KMS-11 (cell line): ENCODE data around the gene CYB5B.

Source experiments
- H2AFZ ChIP-seq: fragments of 200-600 bp; sonication (generic); 2 replicates; pipeline ENCODE4 v1.6.1; 2016; ENCODE audit warnings: antibody characterized with exemption, mixed run types, low read depth
- H3K27ac ChIP-seq: fragments of 200-600 bp; sonication (generic); 2 replicates; pipeline ENCODE4 v1.6.1; 2016; ENCODE audit warnings: mild to moderate bottlenecking, mixed run types
- H3K27me3 ChIP-seq: fragments of 200-600 bp; sonication (generic); 2 replicates; pipeline ENCODE4 v1.6.1; 2017; ENCODE audit warnings: mild to moderate bottlenecking, low read depth, mixed run types, moderate library complexity; ENCODE audit not compliant: insufficient read depth
- H3K36me3 ChIP-seq: fragments of 200-600 bp; sonication (generic); 2 replicates; pipeline ENCODE4 v1.6.1; 2017; ENCODE audit warnings: mild to moderate bottlenecking, mixed run types; ENCODE audit not compliant: insufficient read depth
- H3K4me1 ChIP-seq: fragments of 200-600 bp; sonication (generic); 2 replicates; pipeline ENCODE4 v1.6.1; 2016; ENCODE audit warnings: mild to moderate bottlenecking, low read depth, mixed run types; ENCODE audit not compliant: poor library complexity, severe bottlenecking
- H3K4me2 ChIP-seq: fragments of 200-600 bp; sonication (generic); 2 replicates; pipeline ENCODE4 v1.7.0; 2016; ENCODE audit warnings: mild to moderate bottlenecking, mixed run types
- H3K4me3 ChIP-seq: fragments of 200-600 bp; sonication (generic); IDR thresholded peaks from 2 replicates; pipeline ENCODE4 v1.6.1; 2017; ENCODE audit warnings: low read depth, low read length, mixed read lengths; ENCODE audit not compliant: insufficient read depth
- H3K79me2 ChIP-seq: fragments of 200-600 bp; sonication (generic); 2 replicates; pipeline ENCODE4 v1.6.1; 2016; ENCODE audit warnings: low read depth, mixed run types; ENCODE audit not compliant: insufficient read depth
- H3K9ac ChIP-seq: fragments of 200-600 bp; sonication (generic); 2 replicates; pipeline ENCODE4 v1.6.1; 2016; ENCODE audit warnings: mild to moderate bottlenecking, mixed run types
- H4K20me1 ChIP-seq: fragments of 200-600 bp; sonication (generic); 2 replicates; pipeline ENCODE4 v1.6.1; 2016; ENCODE audit warnings: mild to moderate bottlenecking, mixed run types; ENCODE audit not compliant: insufficient read depth
- CTCF ChIP-seq: fragments of 200-600 bp; sonication (generic); conservative IDR thresholded peaks from 2 replicates; pipeline ENCODE4 v1.6.1; 2017; ENCODE audit warnings: low read depth, mild to moderate bottlenecking, antibody characterized with exemption, low read length, moderate library complexity, mixed read lengths

The CYB5B gene

DNA sequence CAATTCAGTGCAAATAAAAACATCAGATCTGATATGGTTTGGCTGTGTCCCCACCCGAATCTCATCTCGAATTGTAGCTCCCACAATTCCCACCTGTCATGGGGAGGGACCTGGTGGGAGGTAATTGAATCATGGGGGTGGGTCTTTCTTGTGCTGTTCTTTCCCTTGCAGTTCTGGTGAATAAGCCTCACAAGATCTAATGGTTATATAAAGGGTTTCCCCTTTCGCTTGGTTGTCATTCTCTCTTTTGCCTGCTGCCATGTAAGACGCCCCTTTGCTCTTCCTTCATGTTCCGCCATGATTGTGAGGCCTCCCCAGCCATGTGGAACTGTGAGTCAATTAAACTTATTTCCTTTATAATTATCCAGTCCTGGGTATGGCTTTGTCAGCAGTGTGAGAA lies 72.5 kb downstream of the CYB5B start:
- Histone ChIP-seq H3K36me3 (no peaks in the 10 kb centered on the region), H3K9ac (no peak overlapping the region), H2AFZ (no peak overlapping the region), H3K79me2 (no peaks in the 10 kb centered on the region), H3K4me3 (no peak overlapping the region), H3K27ac (no peak overlapping the region), H3K27me3 (no peaks in the 10 kb centered on the region), H4K20me1 (no peaks in the 10 kb centered on the region), H3K4me2 (no peak overlapping the region), H3K4me1 (peaks cover 2% of the 10 kb centered on the region)
- TF ChIP-seq CTCF, result no peak

GRCh38 chr16:69497876-69498596 lies 73.6 kb downstream of the CYB5B start:
- Histone ChIP-seq H3K27me3 (no peaks in the 10 kb centered on the region), H2AFZ (no peak overlapping the region), H3K9ac (no peak overlapping the region)

DNA sequence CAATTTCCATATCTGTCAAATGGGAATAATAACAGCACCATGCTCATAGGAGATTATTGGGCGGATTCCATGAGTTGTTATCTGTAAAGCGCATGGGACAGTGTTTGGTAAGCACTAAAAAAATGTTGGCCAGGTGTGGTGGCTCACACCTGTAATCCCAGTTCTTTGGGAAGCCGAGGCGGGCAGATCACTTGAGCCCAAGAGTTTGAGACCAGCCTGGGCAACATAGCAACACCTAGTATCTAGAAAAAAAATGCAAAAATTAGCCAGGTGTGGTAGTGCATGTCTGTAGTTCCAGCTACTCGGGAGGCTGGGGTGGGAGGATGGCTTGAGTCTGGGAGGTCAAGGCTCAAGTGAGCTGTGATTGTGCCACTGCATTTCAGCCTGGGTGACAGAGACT lies 74.5 kb downstream of the CYB5B start:
- Histone ChIP-seq H3K4me1 (peaks cover 7% of the 10 kb centered on the region), H3K4me3 (no peak overlapping the region), H3K9ac (no peak overlapping the region), H3K4me2 (no peak overlapping the region), H4K20me1 (no peaks in the 10 kb centered on the region), H3K27ac (no peak overlapping the region), H3K36me3 (no peaks in the 10 kb centered on the region), H2AFZ (no peak overlapping the region), H3K27me3 (no peaks in the 10 kb centered on the region), H3K79me2 (no peaks in the 10 kb centered on the region)
- TF ChIP-seq CTCF, result no peak

More at GRCh38 chr16:69497876-69498596, 73.6 kb downstream of the CYB5B start:
- Histone ChIP-seq H3K4me3 (no peak overlapping the region), H4K20me1 (no peaks in the 10 kb centered on the region), H3K36me3 (no peaks in the 10 kb centered on the region), H3K4me2 (no peak overlapping the region), H3K4me1 (peaks cover 7% of the 10 kb centered on the region), H3K27ac (no peak overlapping the region), H3K79me2 (no peaks in the 10 kb centered on the region)
- no peak for TF ChIP-seq CTCF

DNA sequence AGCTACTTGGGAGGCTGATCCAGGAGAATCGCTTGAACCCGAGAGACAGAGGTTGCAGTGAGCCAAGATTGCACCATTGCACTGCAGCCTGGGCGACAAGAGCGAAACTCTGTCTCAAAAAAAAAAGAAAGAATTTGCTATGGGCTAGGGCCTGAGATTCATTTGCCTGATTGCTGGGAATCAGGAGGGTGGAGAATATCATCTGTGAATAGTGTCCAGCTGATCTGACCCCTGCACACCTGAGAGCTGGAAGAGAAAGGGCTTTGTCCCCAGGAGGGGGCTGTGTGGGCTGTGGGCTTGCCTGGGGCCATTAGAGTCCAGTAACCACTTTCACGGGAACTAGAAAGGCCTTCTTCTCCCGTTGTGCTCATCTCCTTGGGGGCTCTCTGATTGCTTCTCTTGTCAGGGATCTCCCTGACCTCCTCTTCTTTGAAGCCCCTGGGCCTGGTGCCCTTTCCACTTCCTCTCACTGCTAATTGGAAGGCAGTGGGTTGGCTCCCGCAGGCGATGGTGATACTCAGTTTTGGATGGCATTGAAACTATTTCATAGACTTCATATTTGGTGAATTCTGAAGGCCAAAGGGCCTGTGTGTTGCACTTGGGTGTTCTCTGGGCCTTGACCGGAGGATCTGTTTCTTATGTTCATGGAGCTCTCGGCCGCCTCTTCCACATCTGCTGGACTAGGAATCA lies 75.3 kb downstream of the CYB5B start:
- Histone ChIP-seq H3K27ac (no peak overlapping the region), H3K4me2 (no peak overlapping the region), H4K20me1 (no peaks in the 10 kb centered on the region), H3K4me3 (no peak overlapping the region), H3K4me1 (peaks cover 7% of the 10 kb centered on the region), H3K27me3 (no peaks in the 10 kb centered on the region), H3K79me2 (no peaks in the 10 kb centered on the region), H3K36me3 (no peaks in the 10 kb centered on the region), H2AFZ (no peak overlapping the region), H3K9ac (no peak overlapping the region)
- TF ChIP-seq CTCF, result no peak
